ENCODE data around the gene FRMPD4.

Gene FRMPD4

DNA sequence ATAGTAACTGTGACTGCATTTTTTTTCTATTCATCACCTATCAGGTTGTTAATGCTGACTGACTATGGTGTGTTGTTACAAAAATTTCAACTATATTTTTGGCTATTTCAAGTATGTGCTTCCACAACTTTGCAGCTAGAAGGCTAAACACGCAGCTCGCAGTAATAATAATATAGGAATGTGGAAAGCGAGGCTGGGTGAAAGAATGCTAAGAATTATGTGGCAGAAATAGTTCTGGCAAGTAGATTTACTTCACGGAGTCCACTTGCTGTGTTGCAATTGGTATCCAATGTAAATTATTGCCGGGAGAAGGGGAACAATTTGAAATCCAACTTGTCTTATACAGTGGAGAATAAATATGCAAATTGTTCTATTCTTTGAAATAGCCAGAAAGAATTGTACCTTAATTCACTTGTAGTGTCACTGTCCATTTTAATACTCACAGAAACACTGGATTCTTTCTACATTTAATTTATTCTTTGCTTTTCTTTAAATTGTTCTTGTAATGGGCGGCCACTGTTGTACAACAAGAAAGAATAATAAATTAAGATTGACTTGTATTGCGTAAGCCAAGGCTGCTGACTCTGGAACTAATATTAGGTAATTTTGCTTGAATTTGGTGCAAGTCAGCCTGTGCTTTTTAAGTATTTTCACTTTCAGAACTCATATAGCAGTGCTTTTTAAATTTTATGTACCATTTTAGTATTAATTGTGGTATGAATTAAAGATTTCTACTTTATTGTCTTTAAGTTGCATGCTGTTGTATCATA lies 154.9 kb downstream of the FRMPD4 start:
- DNase-seq (ENCODE audit: low read depth in 2 of 2, low spot score in 1 of 2): no peak

DNA sequence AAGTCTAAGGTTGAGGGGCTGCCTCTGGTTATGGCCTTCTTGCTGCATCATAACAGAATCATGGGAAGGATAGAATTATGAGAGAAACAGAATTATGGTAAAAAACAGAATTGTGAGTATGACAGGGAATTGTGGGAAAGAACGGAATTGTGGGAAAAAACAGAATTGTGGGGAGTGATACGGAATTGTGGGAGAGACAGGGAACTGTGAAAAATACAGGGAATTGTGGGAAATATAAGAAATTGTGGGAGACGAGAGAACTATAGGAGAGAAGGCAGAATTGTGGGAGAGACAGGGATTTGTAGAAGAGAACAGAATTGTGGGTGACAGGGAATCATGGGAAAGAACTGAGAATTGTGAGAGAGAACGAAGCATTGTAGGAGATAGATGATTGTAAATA lies 159.1 kb downstream of the FRMPD4 start:
- DNase-seq (ENCODE audit: low read depth in 2 of 2, low spot score in 1 of 2): no peak

DNA sequence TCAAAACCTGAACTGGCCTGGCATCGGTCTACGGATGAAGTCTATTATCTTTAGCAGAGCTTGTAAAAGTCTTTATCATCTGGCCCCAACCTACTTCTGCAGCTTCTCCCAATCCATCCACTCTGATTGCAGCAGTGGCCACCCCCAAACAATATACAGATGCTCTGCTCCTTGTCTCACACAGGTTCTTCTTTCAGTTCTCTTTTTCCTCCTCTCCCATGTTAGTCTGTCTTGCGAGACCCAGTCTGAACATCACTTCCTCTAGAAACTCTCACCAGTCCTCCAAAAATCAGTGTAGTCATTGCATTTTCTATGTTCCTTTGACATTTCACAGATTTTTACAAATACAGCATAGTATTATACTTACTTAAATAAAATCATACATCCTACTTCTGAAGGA lies 163.0 kb downstream of the FRMPD4 start:
- no peak for DNase-seq (ENCODE audit: low read depth in 2 of 2, low spot score in 1 of 2)

DNA sequence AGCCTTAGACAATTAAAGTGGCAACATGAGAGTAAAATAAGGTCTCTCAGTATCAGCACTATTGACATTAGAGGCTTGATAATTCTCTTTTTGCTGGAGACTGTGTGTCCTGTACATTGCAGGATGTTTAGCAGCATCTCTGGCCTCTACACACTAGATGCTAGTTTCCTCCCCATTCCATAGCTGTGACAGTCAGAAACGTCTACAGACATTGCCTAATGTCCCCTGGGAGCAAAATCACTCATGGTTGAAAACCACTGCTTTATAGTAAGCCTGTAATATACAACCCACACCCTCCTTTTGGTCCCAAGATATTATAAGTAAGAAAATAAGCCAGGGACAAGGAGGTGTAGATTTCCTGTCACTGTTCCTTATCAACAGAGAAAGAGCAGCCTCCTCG lies 166.0 kb downstream of the FRMPD4 start:
- DNase-seq (ENCODE audit: low read depth in 2 of 2, low spot score in 1 of 2): no peak

DNA sequence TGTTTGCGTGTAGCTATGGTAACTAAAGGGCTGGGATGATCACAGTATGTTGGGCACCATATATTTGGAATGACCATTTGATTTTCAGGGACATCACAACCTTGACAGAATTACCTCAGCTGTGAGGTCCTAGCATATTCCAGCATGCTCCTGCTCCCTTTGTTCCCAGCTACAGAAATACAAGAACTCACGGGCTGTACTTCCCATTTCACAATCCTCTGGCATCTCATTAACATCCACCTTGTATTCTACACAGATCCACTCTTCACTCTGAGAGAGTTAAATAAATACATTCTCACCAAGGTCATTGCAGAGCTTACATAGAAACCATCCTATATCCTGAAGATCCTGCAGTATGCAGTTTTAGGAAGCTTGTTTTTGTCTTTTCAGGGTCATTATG lies 169.7 kb downstream of the FRMPD4 start:
- no peak for DNase-seq (ENCODE audit: low read depth in 2 of 2, low spot score in 1 of 2)

DNA sequence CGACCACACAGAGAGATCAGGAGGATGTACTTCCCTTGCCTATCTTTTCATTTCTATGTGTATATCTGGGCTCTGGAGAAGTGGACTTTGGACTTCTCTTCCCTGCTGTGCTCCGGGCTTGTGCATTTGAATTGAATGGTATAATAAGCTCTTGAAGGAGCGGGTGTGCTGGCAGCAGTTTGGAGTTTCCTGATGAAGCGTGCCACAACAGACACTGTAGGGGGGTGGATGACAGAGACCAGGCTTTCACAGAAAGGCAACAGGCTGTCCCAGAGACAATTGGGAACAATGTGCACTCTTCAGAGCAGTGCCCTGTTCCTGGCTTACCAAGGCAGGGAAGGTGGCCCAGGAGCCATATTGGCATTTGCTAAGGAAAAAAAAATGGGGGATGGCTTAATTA lies 170.1 kb downstream of the FRMPD4 start:
- DNase-seq (ENCODE audit: low read depth in 2 of 2, low spot score in 1 of 2): no peak

DNA sequence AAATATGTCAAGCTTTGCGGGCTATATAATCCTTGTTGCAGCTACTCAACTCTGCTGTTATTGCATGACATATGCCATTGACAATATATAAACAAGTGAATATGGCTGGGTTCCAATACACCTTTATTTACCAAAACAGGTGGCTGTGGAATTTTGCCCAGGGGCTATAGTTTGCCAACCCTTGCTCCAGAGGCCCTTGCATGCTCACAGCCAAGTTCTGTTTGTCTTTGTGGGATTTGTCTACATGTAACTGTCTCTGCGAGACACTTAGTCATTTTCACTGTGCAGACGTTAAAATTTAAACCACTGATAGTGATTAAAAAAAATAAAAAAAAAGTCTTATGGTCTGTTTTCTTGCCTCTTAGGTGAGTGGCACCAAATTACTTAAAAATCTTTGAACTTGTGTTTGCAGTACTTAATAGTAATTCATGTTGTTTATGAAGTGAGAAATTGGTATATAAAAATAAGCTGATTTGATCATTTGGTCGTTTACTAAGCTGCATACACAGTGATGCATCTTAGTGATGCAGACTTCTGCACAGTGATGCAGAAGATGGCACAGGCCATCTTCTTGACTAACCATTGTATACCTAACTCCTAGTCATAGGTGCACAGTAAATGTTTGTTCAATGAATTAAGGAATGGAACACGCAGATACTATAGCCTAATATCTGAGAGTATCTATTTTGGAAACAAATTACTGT lies 170.9 kb downstream of the FRMPD4 start:
- no peak for DNase-seq (ENCODE audit: low read depth in 2 of 2, low spot score in 1 of 2)

DNA sequence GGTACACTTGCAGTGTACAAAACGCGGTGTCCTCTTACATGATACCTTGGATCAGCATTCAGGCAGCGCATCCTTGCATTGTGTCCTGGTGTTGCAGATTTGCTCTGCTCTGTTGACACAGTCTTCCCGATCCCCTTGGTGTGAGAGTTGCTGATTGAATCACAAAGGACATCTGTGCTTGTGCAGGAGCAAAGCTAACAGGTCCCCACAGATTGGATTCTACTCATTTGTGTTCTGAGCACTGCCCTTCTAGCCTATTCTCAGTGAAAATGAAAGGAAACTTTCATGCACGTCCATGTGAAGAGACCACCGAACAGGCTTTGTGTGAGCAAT lies 171.4 kb downstream of the FRMPD4 start:
- DNase-seq (ENCODE audit: low read depth in 2 of 2, low spot score in 1 of 2): no peak

DNA sequence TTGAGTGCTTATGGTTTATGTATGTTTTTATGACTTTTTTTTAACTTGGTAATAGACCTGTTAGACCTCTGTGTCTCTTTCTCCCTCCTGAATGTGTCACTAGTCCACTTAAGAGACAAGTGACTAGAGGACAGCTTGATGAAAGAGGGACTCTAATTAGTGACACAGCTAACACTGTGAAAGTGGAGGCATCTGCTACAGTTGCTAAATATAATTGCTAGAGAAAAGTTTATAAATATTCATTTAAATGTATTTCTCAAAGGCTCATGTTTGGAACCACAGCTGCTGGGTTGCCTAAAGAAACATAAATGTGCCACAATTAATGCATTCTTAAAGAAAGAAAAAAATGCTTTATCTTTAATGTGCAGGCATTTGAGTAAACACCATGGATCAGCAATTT lies 176.4 kb downstream of the FRMPD4 start:
- no peak for DNase-seq (ENCODE audit: low read depth in 2 of 2, low spot score in 1 of 2)

DNA sequence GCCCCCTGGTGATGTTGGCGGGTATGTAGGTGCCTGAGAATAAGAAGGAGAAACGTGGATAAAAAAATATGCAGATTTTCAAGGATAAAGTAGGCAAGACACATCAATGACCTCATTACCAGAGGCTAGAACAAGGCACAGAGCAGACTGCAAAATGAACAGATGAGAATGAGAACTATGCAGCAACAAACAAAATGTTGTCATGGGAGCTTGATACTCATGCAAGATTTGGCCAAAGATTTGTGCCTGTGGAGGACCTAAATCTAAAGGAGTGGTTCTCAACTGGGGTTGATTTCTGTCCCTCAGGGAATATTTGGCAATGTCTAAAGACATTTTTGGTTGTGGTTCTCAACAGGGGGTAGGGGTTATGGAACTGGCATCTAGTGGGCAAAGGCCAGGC lies 177.3 kb downstream of the FRMPD4 start:
- no peak for DNase-seq (ENCODE audit: low read depth in 2 of 2, low spot score in 1 of 2)

DNA sequence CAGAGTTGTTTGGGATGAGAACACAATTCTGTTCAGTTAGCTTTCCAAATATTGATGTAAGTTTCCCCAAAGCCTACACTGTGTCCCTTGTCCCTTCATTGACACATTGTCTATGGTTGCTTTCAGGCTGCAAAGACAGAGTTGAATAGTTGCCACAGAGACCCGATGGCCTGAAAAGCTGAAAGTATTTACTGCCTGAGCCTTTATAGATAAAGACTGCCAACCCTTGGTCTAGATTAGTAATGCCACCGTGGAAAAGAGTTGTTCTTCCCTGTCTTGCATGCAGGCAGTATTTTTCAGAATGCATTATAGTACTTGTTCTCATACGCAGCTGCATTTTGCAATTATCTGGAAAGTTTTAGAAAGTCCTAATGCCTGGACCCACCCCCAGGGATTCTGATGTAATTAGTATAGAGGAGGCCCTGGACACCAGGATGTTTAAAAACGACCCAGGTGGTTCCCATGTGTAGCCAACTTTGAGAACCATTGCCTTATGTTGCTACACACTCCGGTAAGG lies 180.8 kb downstream of the FRMPD4 start:
- no peak for DNase-seq (ENCODE audit: low read depth in 2 of 2, low spot score in 1 of 2)

DNA sequence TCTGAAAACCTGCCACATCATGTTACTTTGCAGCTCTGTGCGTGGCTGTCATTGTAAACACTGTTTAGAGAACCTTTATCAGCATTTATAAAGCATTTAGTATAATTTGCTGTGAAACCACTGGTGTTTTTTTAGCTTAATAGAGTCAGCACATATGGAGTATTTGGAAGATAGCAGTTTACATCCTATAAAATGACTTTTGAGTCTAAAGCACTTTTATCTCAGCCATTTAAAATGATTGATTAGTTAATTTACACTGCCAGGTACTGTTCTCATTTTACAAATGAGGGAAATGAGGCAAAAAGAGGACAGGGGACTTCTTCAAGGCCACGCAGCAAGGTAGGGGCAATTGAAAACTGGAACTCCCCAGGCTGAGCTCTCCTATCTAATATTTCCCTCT lies 181.7 kb downstream of the FRMPD4 start:
- DNase-seq (ENCODE audit: low read depth in 2 of 2, low spot score in 1 of 2): no peak

DNA sequence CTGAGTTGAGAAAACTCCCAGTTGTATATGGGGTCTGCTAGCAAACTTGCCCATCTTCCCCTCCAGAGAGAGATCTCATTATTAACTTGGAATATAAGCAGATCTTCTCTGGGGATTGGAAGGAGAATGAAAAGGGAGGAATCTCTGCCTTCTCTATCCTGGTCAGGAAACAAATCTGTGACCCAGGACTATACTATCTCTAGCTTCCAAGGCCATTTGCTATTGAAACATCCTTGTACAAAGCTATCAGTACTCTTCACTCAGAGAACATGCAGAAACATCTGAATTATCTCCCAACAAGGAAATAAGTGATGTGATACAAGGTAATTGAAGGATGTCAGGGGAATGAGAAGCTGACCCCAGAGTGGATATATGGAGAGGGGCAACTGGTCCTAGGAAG lies 183.8 kb downstream of the FRMPD4 start:
- no peak for DNase-seq (ENCODE audit: low read depth in 2 of 2, low spot score in 1 of 2)

DNA sequence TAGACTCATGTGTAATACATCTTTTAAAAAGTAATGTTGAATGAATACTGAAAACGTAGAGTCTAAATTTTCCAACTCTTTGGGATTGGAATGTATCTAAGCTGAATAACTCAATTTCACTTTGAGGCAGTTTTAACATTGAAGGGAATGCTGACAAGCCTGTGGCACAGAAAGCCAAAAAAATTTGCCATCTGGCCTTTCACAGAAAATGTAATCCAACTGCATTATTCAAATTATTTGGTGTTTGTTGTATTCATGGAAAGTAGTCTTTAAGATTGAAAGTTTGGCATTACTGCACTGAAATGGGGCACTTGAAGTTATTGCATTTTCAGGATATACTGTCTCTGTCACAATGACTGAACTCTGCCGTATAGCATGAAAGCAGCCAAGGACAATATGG lies 186.9 kb downstream of the FRMPD4 start:
- DNase-seq (ENCODE audit: low read depth in 2 of 2, low spot score in 1 of 2): no peak

DNA sequence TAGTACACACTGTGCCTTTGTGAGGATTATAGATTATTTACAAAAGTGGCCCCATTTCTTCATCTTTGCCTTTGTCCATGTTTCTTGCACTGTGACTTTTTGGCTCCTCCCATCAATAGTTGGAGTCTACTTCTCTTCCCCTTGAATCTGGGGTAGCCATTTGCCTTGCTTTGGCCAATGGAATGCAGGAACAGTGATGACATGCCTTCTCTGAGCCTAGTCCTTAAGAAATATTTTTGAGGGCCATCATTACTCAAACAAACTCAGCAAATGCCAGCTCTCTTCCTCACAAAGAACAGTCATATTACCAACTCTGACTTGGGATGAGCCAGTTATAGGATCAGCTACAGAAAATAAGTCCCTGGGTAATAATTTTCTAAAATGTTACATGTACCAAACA lies 189.6 kb downstream of the FRMPD4 start:
- DNase-seq (ENCODE audit: low read depth in 2 of 2, low spot score in 1 of 2): no peak

DNA sequence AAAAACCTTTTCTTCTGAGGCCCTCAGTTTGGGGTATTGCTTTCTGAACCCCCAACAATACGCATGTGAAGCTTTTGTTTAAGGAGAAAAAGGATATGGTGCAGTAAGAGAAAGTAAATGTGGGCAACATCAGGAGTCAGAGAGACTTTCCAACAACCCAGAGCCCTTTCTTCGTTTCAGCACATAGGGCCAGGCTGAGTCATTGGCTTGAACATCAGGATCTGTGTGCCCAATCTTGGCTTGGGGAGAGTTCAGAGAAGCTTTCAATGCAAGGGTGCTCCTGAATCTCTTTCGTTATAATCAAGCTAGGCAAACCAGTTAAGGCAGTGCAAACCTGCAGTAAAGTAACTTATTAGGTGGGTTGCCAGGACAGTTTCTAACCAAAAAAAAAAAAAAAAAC lies 191.2 kb downstream of the FRMPD4 start:
- no peak for DNase-seq (ENCODE audit: low read depth in 2 of 2, low spot score in 1 of 2)

DNA sequence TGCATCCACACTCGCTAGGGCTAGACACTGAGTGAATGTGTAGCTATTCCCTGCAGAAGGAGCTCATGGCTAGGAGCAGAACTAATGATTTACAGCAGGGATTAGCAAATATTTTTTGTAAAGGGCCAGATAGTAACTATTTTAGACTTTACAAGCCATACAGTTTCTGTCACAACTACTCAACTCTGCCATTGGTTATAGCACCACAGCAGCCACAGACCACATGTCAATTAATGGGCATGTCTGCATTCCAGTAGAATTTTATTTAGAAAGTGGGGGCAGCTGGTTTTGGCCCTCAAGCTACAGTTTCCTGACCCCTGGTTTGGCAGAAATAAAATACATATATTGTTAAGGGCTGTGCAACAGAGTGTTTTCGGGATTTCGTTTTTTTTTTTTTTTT lies 192.6 kb downstream of the FRMPD4 start:
- DNase-seq (ENCODE audit: low read depth in 2 of 2, low spot score in 1 of 2): no peak

DNA sequence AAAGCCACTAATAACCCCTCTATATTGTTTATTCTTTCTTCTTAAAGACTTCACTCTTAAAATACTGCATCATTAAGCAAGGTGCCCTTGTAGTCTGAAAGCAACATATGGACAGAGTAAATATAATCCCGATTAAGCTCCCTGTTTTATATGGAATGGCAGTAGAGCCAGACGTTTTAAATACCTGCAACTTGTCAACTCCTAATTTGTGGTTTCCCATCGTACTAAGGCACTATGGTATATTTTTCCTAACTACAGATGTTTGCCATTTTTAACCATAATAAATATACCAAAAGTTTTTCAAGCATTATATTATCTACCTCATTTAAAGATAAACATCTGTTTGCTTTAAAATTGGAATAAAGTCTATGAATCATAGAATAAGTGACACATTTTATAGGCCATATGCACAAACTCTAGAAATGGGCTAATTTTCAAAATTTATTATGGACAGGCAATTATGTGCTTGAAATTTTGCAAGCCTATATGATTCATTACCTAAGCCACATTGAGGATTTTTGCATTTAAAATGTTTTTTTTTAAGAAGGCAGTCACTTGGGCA lies 194.6 kb downstream of the FRMPD4 start:
- no peak for DNase-seq (ENCODE audit: low read depth in 2 of 2, low spot score in 1 of 2)

DNA sequence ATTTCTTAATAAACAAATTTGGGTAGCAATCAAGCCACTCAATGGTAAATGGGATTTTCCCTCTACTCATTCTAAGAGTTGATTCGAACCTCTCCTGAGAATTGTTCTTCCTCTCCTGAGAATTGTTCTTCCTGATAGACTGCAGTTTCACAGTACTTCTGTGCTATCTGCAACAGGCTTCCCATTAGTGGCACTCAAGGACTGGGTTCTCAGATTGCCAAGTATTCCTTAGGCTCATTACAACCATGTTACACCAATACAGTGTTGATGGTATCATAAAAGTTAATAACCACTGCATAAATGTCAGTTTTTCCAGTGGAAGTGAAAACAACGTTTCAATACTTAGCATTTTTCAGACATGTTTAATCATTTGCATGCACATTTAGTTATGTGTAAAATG lies 201.6 kb downstream of the FRMPD4 start:
- DNase-seq (ENCODE audit: low read depth in 2 of 2, low spot score in 1 of 2): no peak

DNA sequence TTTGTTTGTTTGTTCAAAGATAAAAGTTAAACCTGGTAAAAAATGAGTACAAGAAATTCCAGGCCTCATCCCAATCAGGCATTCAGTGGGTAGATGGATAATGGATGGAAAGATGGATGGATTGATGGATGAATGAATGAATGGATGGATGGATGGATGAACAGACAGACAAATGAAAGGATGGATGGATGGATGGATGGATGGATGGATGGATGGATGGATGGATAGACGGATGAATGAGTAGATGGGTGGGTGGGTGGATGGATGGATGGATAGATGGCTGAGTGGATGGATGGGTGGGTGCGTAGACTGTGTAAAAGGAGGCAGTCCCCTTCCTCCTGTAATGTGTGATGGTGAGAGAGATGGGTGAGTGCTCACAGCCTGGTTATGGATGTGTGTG lies 206.7 kb downstream of the FRMPD4 start:
- DNase-seq (ENCODE audit: low read depth in 2 of 2, low spot score in 1 of 2): no peak

DNA sequence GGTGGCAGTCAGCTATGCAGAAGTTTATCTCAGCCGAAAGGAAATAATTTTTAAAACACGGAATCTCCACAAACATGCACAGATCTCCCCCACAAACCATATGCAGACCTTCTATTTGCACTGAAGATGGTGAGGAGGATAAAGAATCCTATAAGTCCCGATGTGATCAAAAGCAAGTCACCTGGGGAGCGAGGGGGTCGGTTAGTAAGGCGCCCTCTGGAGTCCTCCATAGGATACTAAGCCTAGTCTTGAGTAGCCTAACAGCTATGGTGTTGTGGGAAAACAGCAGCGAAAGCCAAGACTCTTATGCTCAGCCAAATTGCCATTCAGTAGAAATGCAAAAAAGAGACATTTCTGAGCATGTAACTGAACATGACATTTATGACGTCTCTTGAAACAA lies 210.9 kb downstream of the FRMPD4 start:
- no peak for DNase-seq (ENCODE audit: low read depth in 2 of 2, low spot score in 1 of 2)

DNA sequence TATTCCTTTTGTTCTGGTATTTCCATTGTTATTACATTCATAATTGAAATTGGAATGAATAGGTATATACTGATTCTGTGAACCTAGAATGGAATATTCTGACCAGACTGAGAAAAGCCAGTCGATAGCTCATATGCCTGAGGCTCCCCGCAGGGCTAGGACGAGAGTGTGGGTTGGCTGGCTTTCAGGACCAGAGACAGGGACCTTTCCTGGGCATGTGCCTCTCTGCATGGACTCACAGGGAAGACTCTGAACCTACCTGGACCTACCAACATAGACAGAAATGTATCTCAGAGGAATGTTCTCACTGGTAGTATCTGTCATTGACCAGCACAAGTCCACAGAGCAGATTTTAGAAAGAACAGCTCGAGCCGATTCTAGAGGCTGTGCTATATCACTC lies 214.6 kb downstream of the FRMPD4 start:
- no peak for DNase-seq (ENCODE audit: low read depth in 2 of 2, low spot score in 1 of 2)

DNA sequence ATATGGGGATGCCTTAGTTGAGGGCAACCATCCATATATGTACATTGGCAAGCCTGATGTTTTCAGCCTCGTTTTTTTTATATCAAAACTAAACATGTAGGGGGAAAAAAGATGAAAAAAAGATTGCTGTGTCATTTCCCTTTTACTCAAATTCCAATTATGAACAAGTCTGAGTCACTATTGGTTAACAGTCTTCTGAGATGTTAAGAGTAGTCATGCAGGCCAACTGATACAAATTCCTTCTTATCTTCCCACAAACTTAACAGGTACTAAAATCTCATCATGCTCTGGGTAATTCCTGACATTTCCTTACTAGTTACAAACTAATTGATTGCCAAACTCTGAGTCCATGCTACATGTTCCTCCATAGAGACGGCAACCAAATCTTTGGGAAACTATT lies 222.1 kb downstream of the FRMPD4 start:
- DNase-seq (ENCODE audit: low read depth in 2 of 2, low spot score in 1 of 2): no peak

Measured in stimulated activated CD8-positive, alpha-beta memory T cell treated with anti-CD3 and anti-CD28 coated beads, Interleukin-4, amount 100 ng/mL, for 1 hour (primary cell).